Fibroblast of skin of scalp (primary cell): ENCODE results near the gene OR51S1. TPM values are rescaled to one million over a fixed set of nuclear protein-coding genes. Genes with fewer than 3 reads are reported as not detected.
A peak's percentile ranks its signal among the peaks of the same experiment; 100 is the strongest.
"Not testable (repeated sequence)": the region's sequence is repeated elsewhere in the genome, so short reads cannot be mapped to it uniquely, and the experiment has no call there.

Experiments used
- DNase-seq: peaks from one replicate; pipeline ENCODE4 v3.0.0-alpha.2; 2013
- polyA plus RNA-seq, 2 experiments: library from polyadenylated mRNA; unstranded; fragments of 120-200 nt; gene quantifications; one replicate each; pipeline ENCODE4 v1.2.1, GENCODE V29; 2013; ENCODE audit not compliant: insufficient read length in 2 of 2

OR51S1 gene
- polyA plus RNA-seq (2013, experiment 1 of 2; ENCODE audit: insufficient read length), result not detected
- not detected for polyA plus RNA-seq (2013, experiment 2 of 2; ENCODE audit: insufficient read length)

- no peak for DNase-seq
Observed at GRCh38 chr11:4848908-4849532, at the start of gene OR51S1. Gene OR51S1, minus strand, starts transcription at chr11:4849208. Its CDS starts 0 bp downstream, at chr11:4849208.

GRCh38 chr11:4891996-4892640 is 43.1 kb upstream of the OR51S1 start:
- DNase-seq, result peak; percentile 82

- no peak for DNase-seq
Observed at GRCh38 chr11:4890279-4890678, 41.3 kb upstream of the OR51S1 start.

GRCh38 chr11:4887591-4887990 is 38.6 kb upstream of the OR51S1 start:
- DNase-seq, result no peak

GRCh38 chr11:4886186-4886585 is 37.2 kb upstream of the OR51S1 start:
- no peak for DNase-seq

GRCh38 chr11:4884361-4884760 is 35.4 kb upstream of the OR51S1 start:
- no peak for DNase-seq

GRCh38 chr11:4882543-4882942 is 33.5 kb upstream of the OR51S1 start:
- no peak for DNase-seq

- peak; percentile 74 for DNase-seq
Observed at GRCh38 chr11:4881860-4882500, 33.0 kb upstream of the OR51S1 start, which contains the start of gene OR51T1. Gene OR51T1, plus strand, starts transcription at chr11:4881900. Its CDS starts 0 bp downstream, at chr11:4881900.

GRCh38 chr11:4881188-4881587 is 32.2 kb upstream of the OR51S1 start:
- peak; percentile 4 for DNase-seq

GRCh38 chr11:4865855-4866254 is 16.8 kb upstream of the OR51S1 start:
- no peak for DNase-seq

- DNase-seq, result no peak
Observed at GRCh38 chr11:4863876-4864275, 14.9 kb upstream of the OR51S1 start.

GRCh38 chr11:4862447-4863236 is 13.6 kb upstream of the OR51S1 start:
- DNase-seq, result no peak

GRCh38 chr11:4854286-4854685 is 5.3 kb upstream of the OR51S1 start:
- not testable (repeated sequence) for DNase-seq

- DNase-seq, result peak; percentile 1
Observed at GRCh38 chr11:4851033-4851432, 2.0 kb upstream of the OR51S1 start.

GRCh38 chr11:4839851-4840549 is 9.0 kb downstream of the OR51S1 start:
- DNase-seq, result no peak

- no peak for DNase-seq
Observed at GRCh38 chr11:4830909-4831308, 18.1 kb downstream of the OR51S1 start.

GRCh38 chr11:4830346-4830745 is 18.7 kb downstream of the OR51S1 start:
- DNase-seq, result no peak

- DNase-seq, result peak; percentile 6
Observed at GRCh38 chr11:4826425-4826824, 22.6 kb downstream of the OR51S1 start.

GRCh38 chr11:4825132-4825531 is 23.9 kb downstream of the OR51S1 start:
- DNase-seq, result no peak

- DNase-seq, result no peak
Observed at GRCh38 chr11:4821021-4821420, 28.0 kb downstream of the OR51S1 start, which contains the start of gene OR51F2. Gene OR51F2, plus strand, starts transcription at chr11:4821321. Its CDS starts 101 bp downstream, at chr11:4821422.

- no peak for DNase-seq
Observed at GRCh38 chr11:4809246-4809645, 39.8 kb downstream of the OR51S1 start.

- DNase-seq, result no peak
Observed at GRCh38 chr11:4808476-4808875, 40.5 kb downstream of the OR51S1 start.
